NCI-H128 (cell line): ENCODE measurements around the gene NSDHL.

Experiments
- DNase-seq: peaks from one replicate; lab custom pipeline; 2025; ENCODE audit not compliant: unreplicated experiment; lab: John Stamatoyannopoulos, UW

Gene NSDHL

DNA sequence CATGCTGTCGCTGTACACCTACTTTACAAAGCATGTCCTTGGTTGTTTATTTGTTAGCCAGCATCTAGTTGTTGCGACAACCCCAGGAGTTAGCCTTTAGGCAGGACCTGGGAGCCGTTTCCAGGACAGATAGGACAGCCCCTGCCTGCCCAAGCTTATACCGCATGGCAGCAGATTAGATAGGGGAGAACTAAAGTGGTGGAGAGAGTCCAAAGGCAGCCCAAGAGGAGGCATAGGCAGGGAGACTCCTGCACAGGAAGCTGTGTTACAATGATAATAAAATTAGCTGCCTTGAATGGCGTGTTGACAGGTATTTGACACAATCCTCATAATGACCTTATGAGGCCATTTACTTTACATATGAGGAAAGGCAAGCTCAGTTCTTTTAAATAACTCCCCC lies 13.0 kb downstream of the NSDHL start:
- DNase-seq = no peak

DNA sequence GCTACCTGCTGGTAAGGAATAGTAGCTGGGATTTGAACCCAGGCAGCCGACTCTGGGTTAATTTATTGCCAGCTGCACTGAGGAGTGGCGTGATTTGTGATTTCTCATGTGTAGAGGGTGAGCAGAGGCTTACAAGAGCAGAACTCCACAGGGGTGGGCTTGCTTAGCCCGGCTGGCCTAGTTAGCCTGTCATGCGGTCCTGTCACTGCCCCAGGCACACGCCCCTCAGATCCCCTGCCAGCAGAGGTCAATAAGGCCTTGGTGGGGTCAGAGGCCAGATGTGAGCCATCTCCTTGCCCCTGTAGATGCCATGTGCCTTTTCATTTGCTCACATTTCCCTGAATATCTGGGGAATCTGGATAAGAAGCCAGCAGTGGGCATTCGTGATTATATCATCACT lies 13.4 kb downstream of the NSDHL start:
- no peak for DNase-seq

- no peak for DNase-seq
Observed at GRCh38 chrX:152845618-152846240, 14.9 kb downstream of the NSDHL start.

- DNase-seq = no peak
Observed at GRCh38 chrX:152847281-152847680, 16.4 kb downstream of the NSDHL start.

DNA sequence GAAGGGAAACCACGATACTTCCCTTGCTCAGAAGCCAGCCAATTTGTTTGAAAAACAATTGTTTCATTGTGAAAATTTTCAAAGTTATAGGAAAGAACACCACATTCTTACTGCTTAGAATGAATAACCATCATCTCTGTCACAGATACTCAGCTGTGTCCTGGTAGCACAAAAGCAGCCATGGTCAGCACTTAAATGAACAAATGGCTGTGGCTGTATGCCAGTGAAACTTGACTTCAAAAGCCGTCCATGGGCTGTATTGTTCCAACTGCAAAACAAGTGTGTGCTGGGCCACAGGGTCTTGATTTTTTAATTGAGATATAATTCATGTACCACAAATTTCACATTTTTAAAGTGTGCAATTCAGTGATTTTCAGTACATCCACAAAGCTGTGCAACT lies 19.6 kb downstream of the NSDHL start:
- no peak for DNase-seq

DNA sequence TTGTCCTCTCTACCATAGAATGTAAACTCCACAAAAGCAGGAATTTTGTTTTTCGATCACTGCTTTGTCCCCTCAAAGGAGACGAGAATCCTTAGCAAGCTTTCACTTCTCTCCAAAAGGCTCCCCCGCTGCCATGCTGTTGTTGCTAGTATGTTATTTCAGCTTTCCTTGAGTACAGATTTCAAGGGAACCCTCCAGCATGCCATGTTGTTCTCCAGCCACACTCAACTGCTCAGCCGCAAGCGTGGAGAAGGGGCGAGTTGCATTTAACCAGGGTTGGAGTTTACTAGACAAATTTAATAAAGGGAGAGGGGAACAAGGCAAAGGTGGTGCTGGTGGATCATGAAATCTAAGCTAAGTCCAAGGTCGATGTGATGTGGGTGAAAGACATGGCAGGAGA lies 23.1 kb downstream of the NSDHL start:
- DNase-seq = no peak

- no peak for DNase-seq
Observed at GRCh38 chrX:152861116-152861515, 30.3 kb downstream of the NSDHL start.

- no peak for DNase-seq
Observed at GRCh38 chrX:152861826-152862225, 31.0 kb downstream of the NSDHL start.

DNA sequence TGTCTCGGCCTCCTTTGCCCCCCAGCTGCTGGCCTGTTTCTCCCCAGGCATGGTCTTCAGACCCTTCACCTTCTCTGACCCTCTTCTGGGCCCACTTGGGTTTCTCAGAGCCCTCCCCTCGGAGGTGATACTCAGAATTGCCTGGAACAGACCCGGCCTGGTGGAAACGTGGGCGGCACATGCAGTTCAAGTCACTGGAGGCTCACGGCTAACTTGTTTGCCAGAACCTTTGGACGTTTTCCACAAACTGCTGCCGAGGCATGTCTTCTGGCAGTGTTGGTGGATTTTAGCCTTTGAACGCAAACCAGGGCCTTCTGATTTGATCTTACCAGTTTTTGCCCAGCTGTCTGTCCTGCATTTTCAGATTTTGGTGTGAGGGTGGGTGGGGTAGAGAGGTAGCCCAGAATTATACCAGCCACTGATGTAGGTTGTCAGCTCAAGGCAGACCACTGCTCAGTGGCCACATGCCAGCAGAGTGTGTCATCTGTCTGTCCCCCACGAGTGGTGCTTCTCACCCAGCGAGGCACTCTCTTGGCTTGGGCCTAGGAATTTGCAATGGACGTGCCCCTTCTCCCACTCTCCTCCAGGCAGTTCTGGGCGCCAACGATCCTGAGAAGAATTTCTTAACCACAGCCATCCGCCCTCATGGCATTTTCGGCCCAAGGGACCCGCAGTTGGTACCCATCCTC lies 34.5 kb downstream of the NSDHL start:
- DNase-seq = no peak

GRCh38 chrX:152866386-152866785 lies 35.5 kb downstream of the NSDHL start:
- DNase-seq = no peak

DNA sequence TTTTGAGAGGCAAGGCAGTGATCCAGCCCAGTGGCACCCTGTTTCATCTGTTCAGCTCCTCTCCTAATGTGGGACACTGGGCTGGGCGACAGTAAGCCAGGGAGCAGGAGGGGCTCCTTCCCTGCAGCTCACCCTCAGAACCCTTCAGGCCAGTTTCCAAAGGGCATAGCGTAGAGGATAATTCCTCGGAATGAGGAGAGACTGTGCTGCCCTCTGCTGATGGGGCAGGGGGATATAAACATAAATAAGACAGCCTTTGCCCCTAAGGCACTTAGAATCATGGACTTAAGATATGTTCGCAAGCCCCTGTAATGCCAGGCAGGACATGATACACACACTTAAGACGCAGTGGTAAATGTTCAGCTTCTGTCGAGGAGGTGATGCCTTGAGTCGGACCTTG lies 39.1 kb downstream of the NSDHL start:
- DNase-seq = no peak

- DNase-seq = no peak
Observed at GRCh38 chrX:152871260-152871659, 40.4 kb downstream of the NSDHL start.

DNA sequence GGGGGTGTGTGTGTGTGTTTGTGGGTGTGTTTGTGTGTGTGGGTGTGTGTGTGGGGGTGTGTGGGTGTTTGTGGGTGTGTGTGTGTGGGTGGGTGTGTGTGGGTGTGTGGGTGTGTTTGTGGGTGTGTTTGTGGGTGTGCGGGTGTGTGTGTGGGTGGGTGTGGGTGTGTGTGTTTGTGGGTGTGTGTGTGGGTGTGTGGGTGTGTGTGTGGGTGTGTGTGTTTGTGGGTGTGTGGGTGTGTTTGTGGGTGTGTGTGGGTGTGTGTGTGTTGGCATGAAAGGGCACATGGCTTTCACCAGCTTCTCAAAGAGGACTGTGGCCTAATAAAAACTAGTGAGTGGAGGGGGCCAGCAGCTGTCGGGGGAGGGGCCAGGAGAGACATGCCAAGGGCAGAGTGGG lies 41.7 kb downstream of the NSDHL start:
- DNase-seq = no peak

DNA sequence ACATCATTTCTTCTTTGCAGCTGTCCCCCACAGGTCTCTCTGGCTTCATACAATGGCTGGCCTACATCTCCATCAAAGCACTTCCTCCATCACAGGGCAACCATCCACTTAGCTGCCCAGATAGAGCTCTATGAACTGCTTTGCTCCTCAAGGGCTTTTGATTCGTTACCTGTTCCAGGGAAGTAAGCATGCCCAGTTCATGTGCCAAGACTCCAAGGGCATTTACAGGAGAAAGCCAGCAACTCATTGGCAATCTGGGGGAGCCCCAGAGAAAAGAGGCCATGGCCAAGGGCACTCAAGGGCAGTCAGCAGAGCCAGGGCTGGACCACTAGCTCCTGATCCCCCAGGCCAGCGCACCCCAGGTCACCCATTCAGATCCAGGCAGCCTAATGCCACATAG lies 42.5 kb downstream of the NSDHL start:
- no peak for DNase-seq

GRCh38 chrX:152876931-152877840 lies 46.3 kb downstream of the NSDHL start:
- no peak for DNase-seq

- no peak for DNase-seq
Observed at GRCh38 chrX:152878976-152879755, 48.3 kb downstream of the NSDHL start.

DNA sequence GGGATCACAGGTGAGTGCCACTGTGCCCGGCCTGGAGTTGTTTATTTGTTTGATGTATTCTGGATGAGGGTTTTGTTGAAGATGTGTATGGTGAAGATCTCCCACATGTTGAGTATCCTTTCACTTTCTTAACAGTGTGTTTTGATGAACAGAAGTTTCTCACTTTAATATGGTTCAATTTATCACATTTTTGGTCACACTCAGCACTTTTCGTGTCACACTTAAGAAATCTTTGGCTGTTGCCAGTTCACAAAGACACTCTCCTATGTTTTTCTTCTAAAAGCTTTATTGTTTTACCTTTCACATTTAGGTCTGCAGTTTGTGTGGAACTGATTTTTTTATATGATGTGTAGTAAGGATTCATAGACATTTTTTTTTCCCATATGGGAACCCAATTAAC lies 50.4 kb downstream of the NSDHL start:
- no peak for DNase-seq

DNA sequence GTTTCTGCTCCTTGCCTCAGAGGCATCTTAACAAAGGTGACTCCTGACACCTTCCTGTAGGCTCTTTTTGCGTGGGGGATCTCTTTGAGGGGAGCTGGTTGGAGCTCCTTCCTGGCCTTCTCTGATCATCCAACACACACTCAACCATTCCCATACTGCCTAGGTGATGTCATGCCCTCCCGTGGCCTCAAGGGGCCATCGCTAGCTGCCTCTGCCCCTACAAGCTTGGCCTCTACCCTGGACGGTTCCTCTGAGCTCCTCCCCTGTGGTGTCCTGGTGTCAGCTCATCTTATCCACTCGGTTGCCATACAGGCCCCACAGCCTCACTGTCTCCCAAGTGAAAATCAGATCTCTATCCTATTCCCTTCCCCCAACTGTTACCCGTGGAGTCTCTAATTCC lies 53.3 kb downstream of the NSDHL start:
- DNase-seq = no peak

- DNase-seq = no peak
Observed at GRCh38 chrX:152886716-152887115, 55.9 kb downstream of the NSDHL start.

DNA sequence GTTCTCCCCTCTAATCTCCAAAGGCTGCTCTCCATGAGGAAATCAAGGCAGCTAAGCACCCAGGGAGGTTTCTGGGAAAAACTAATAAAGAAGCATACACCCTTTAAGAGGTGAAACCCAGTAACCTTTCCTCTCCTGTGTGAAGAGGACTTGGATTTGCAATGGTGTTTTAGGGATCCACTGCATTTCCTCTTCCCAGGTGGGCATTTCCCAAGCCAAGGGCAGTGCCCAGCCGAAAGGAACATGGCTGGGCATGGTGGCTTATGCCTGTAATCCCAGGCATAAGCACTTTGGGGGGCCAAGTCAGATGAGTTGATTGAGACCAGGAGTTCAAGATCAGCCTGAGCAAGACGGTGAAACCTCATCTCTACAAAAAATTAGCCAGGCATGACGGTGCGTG lies 61.6 kb downstream of the NSDHL start:
- no peak for DNase-seq
